Activated naive CD8-positive, alpha-beta T cell treated with anti-CD3 and anti-CD28 coated beads, Interleukin-2, amount 50 U/mL, for 16 hours (primary cell): Measurements from ENCODE around the gene EEF1AKMT3.

Source experiments
- DNase-seq: peaks from one replicate; pipeline ENCODE4 v3.0.0-alpha.2; 2020; ENCODE audit warnings: low read depth, low spot score

Gene EEF1AKMT3

DNA sequence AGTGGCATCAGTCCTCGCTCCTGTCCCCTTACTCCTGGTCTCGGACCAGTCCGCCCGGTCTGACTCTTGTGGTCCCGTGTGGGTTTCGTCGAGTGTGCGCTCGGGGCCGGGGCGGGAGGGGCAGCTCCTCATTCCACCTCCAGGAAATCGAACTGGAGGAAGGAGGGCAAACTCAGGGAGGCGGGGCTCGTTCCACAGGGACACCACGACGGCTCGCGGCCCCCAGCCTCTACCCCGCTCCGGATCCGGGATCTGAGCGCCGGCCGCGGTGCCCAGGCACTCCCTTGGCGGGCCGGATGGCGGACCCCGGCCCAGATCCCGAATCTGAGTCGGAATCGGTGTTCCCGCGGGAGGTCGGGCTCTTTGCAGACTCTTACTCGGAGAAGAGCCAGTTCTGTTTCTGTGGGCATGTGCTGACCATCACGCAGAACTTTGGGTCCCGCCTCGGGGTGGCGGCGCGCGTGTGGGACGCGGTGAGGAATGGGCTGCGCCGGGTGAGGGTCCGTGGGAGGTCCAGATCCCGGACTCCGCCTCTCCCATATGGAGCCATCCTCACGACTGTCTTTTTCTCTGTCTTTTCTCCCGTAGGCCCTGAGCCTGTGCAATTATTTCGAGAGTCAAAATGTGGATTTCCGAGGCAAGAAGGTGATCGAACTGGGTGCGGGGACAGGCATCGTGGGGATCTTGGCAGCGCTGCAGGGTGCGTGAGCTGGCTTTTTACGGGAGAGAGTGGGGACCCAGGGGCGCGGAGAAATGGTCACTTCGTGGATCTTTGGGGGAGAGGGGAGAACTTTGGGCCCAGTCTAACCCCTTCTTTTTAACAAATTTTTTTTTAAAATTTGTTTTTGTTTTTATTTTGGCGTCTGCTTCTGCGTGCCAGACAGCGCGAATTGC, at the start of gene EEF1AKMT3:
Gene EEF1AKMT3, plus strand, starts transcription at position 186 of the 894 bp plus-strand sequence. Its CDS starts 111 bp downstream, at position 297.
- DNase-seq, result no peak

DNA sequence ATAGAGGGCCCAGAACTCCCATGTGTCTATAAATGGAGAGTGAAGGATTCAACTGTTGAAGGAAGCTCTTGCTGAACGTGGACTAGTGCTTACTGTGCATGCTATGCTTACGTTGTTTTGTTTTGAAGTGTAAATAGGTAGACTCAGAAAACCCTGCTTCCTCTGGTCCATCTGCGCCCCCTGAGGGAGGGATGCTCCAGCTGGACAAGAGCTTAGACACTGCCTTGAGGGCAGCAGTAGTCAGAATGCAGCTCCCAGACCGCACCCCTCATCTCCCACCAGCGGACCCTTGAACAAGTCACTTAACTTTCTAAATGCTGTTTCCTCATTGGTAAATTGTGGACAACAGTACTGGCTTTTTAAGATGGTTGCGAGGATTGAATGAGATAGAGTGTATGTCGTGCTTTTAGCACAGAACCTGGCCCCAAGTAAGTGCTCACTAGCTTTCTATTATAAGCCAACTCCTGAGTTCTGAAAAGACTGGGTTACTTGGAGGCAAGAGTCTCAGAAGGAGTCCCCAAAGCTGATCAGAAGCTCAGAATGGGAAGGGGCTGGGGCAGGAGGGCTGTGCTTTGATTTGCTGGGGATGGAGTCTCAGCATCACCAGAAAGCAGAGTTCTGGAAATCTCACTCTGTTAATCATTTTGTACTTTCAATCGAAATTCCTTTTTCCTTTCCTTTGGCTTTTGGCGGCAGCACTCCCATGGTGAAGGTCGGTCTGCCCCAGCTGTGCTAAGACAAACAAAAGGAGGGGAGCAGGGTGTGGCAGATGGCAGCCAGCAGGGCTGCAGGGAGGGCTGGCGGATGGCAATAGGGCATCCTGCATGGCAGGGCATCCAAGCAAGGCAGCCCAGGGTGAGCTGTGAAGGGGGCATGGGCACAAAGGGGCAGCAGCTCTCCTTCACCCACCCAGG, 49.4 kb upstream of the EEF1AKMT3 start:
- no peak for DNase-seq

DNA sequence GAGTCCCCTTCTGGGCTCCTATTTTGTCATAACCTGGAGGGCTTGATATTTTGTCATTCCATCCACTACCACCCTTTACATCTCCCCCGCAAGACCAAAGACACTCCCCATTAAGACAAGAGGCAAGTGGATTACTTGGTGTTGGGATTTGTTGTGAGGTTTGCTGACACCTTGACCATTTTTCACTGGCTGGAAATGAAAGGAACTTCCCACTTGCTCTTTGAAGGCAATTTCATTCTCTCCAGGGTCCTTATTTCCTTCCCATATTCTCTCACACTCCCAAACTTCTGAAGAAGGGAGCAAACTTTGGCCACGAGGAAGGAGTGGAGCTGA, 48.8 kb upstream of the EEF1AKMT3 start:
- DNase-seq, result no peak

DNA sequence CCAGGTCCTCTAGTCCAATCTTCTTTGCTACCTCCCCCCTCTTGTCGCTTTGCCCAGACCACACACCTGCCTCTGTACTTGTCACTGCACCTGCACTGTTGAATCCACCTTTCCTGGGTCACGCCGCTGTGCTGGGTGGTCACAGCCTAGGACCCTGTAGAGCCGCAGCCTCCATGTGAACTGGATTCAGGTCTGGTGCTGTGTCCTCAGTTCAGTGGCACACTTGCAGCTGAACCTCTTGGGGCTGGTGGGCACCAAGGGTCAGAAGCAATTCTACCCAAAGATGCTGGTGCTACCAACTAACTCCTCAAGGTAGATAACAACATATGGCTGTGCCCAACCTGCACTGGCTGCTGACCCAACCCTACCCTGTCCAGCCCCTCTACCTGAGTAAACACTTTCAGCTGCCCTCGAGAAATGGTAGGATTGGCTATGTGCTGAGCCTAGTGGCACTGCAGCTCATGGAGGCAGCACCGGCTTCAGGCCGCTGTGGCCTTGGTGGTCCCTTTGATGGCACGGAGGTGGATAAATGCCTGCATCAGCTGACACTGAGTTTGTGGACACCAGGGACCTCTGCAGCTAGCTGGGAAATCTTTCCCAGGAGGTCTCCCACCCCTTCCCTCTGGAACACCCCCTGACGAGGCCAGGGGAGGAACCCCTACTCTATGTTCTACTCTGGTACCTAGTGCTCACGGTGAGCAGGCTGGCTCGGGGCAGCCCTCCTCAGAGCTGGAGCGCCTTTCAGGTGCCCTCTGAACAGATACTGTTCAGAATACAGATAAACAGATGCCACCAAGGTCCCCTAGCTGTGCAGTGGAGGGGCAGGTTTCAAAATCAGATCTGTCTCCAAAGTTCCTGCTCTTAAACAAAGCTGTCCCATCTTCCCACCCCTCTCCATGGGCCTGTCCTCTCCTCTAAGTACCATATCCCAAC, 48.1 kb upstream of the EEF1AKMT3 start:
- DNase-seq, result no peak

DNA sequence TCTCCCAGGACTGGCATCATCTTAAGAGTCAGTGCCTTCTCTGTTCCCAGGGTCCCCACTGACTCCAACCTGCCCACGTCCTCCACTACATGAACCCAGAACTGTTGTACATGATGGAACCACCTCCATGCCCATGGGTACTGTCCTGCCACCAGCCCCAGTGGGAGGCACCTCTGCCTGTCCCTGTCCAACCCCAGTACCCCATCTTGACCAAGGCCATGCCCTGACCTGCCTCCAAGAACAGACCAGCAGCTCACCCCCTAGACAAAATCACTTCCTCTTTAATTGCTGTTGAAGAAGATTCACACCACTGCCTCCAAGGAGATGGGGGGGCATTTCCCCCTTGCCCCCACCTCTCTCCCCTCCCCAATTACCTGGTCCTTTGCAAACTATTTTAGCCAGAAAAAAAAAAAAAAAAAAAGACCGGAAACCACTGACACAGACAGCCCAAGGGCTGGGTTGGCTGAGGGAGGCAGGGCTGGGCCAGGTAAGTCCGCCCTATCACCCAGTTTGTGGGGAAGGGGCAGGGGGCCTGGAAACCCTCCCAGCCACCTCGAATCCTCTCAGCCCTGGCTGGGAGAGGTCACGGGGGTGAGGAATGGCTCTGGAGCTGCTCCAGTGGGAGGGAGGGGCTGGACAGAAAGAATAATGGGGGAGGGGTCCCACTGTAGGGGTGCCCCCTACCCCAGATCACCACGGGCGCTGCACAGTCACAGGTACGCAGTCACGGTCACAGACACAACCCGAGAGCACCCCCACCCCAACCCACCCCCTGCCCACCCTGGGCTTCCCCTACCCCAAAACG, 47.3 kb upstream of the EEF1AKMT3 start:
- DNase-seq, result no peak

DNA sequence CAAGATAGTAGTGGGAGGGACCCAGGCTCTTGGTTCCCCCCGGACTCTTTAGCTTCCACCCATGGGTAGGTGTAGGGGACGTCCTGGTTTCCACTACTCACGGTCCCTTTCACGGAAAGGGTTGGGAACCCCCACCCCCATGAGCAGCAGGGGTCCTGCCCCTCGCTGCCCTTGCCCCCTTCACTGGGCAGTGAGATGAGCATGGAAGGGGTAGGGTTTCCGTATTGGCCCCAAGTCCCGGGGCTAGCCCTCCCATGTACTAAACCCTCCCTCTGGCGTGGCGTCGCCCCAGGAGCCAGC, 46.6 kb upstream of the EEF1AKMT3 start:
- no peak for DNase-seq

DNA sequence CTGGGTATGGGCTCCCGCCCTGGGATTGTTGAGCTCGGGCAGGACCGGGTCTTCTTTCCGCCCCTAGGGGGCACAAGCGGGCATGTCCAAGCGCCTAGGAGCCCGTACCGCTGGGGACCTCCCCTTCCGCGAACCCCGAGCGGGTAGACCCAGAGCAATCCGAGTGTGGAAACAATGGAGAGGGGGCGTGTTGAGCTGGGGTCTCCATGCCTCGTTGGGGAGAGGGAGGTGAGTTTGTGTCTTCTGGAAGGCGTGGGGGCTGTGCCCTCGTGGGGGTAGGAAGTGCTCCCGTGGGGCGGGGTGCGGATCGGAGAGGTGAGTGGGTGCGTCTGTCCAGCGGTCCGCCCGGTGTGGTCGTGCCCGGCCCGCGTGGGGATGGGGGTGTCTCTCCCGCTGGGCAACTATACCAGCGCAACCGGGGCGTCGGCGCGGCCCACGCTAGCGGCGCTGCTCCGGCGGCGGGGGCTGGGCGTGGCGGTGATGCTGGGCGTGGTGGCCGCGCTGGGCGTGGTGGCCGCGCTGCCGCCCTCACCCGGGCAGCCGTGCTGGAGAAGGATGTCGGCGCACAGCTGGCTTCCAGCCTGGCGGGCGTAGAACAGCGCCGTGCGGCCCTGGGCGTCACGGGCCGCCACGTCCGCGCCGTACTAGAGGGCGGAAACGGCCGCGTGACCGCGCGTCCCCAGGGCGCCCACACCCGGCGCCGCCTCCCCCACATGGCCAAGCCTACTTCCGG, 46.1 kb upstream of the EEF1AKMT3 start:
- DNase-seq, result no peak

DNA sequence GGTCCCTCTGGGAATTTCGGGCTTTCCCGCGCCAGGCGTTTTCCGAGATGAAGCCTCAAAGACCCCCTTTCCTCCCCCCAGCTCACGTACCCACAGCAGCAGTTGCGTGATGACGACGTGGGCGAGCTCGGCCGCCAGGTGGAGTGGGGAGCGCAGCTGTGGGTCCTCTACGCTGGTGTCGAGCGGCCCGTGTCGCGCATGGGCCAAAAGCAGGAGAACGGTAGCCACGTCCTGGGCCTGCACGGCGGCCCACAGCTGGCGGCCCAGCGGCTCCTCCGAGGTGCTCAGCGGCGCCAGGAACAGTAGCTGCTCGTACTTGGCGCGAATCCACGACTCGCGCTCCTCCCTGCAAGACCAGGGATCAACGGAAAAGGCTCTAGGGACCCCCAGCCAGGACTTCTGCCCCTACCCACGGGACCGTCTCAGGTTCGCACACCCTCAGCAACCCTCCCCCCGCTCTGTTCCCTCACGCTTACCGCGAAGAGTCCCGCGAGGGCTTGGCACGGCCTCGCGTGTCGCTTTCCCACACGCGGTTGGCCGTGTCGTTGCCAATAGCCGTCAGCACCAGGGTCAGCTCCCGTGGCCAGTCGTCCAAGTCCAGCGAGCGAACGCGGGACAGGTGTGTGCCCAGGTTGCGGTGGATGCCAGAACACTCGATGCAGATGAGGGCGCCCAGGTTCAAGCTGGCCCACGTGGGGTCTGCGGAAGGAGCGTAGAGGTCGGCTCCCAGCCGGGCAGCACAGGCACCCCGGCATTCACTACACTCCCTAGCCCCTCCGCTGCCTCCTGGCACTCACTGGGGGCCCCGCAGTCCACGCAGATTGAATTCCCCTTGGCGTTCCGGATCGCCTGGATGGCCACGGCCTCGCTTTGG, 45.3 kb upstream of the EEF1AKMT3 start:
- DNase-seq, result no peak

DNA sequence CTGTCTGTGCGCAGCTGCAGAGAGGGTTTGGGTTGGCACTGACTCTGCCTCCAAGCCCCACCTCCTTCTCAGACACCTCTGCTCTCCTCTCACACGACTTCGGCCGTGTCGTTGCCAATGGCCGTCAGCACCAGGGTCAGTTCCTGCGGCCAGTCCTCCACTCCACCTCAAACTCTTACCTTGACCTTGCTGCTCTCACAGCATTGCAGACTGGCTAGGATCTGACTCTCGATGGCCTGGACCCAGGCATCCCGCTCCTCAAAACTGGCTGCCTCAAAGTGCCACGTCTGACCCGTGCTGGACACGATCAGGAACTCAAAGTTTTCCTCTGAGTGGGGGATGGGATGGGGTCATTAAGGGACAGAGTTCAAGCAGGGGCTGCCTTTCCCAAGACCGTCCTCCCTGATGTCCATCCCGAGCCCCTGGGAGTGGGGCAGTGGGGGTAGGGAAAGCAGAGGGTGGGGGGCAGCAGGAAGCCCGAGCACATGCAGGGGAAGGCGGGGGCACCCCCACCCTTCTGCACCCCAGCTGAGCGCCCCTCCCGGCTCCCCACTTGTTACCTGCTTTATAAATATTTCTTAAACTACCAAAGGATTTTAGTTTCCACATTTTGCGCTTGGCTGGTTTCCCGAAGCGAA, 44.5 kb upstream of the EEF1AKMT3 start:
- no peak for DNase-seq

DNA sequence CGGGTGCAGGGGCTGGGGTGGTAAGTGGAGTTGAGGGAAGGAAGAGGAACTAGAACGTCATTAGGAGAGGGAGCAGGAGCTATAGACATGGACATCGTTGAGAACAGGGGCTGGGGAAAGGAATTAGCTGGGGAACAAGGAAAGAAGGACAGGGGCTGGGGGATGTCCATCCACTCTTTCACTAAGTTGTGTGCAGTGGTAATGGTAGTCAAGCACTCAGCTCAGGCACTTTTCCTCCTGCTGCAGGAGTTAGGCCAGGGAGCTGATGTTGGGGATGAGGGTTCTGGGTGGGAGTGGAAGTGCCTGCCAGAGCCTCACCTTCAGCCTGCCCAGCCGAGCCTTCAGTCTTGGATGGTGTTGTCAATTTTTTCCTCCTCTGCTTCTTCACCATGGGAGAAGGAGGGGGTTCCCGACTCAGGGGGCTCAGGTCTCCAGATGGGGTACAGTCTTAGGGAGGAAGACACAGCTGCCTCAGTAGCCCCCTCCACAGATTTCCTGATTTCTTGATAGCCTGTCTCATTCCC, 43.0 kb upstream of the EEF1AKMT3 start:
- no peak for DNase-seq

DNA sequence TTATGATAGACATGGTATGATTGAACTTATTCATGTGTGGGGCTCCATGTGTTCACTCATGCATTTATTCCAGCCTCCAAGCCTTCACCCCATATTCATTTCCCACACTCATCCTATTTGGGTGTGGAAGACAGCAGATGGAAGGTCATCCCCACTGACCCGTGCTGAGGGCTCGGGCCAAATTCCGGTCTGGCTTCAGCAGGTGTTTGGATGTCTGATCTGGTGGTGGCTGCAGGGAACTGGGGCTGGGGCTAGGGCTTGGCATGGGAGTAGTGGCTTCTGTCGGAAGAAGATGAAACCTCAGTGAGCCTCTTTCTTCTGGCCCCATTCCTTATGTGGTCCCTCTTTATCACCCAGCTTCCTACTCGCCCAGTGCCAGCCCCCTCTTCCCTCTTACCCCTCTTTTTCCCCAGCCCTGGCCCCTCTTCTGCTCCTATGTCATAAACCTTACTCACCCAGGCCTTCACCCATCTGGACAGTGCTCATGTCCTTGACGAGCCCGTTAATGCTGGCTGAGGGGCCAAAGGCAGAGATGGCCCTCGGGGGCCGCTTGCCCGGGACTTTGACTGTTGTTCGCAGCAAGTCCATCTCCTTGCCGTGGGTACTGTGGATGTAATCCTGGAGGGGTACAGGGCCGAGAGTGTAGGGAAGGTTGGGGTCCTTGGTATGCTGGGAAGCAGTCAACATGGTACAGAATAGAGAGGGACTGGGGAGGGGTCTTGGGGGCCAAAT, 41.9 kb upstream of the EEF1AKMT3 start:
- no peak for DNase-seq

DNA sequence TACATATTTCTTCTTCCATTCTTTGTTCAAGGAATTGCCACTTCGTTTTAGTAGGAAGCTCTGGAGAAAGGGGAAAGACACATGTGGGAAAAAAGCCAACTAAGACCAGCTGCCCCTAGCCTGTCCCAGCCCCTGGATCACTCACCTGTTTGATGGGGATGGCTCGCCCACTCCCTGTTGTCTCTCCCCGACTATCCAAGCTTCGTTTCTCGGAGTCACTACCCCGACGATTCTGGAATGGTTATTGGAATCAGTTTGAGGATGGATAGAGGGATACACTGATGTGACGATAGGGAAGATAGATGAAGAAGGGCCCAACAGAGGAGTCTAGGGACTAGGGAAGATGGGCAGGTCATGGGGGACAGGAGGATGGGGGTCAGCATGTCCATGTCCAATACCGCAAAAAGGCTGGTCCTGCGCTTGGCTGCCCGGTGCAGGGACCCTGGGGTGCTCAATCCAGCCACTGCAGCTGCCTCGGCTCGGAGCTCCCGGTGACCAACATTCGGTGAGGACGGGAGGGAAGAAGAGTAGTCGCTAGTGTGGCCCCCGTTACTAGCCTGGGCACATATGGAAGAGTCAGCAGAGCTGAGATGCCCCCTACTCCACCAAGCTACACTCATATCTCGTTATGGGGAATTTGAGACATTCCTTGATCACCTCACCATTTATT, 40.9 kb upstream of the EEF1AKMT3 start:
- no peak for DNase-seq

DNA sequence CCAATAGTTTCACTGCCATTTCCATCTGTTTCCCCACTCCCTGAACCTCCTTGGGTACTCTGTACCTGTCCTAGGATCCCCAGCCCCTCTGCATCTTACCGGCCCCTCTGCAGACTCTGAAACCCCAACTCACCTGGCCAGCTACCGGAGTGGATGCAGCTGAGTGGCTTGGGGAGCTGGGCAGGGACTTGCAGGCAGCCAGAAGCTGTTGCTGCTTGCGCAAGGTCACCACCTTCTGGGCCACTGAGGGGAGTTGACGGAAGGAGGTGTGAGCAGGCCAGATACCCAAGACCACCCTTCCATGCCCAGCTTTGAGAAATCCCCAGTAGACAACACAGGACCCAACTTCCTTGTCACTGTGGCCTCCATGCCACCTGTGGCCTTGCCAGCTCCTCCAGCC, 40.1 kb upstream of the EEF1AKMT3 start:
- no peak for DNase-seq

DNA sequence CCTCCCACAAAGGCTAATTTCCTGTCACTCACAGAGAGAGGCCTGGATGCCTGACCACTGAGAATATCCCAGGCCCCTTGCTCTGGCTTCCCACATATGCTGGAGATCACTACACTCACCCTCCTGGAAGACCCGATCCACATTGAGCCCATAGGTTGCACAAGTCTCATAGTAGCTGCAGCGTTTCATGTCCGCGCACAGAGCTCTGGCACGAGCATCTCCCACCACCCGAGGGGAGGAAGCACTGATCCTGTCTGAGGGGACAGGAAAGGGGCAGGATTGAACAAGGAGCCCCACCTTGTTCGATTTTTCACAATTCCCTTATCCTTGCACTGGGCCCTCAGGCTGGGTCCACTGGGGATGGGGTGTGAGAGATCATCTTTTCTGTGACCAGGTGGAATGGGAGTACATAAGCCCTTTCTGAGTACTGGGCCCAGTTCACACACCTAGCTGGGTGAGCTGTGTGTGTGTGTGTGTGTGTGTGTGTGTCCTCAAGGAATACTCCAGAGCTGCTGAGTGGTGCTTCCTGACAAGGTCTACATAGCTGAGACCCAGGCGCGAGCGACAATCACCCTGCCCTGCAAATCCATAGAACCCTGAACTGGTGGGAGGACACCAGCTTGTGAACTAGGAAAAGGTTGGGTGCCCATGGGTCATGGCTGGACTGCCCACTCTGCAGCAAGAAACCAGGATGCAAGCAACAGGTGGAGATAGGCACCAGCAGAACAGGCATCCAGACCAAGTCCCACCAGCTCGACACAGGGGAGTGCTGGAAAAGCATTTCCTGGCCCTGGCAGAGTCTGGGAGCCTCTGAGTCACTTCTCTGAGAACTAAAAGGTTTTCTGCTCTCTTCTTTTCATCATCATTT, 39.5 kb upstream of the EEF1AKMT3 start:
- DNase-seq, result no peak

DNA sequence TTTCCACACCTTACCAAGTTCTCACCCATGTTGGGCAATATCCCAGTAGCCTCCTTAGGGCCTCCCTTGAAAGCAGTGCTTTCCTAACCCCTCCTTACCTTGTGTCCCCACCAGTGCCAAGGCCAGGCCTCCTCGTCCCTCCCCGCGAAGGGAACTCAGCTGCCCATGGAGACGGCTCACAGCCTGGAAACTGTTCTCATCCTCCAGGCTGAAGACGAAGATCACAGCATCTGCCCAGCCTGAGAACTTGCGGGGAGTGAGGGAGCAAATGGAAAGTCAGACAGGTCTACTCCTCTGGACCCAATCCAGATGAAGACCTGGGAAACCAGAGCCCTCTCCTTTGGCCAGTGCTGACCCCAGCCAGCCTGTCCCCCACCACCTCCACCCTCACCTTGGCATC, 38.5 kb upstream of the EEF1AKMT3 start:
- no peak for DNase-seq

DNA sequence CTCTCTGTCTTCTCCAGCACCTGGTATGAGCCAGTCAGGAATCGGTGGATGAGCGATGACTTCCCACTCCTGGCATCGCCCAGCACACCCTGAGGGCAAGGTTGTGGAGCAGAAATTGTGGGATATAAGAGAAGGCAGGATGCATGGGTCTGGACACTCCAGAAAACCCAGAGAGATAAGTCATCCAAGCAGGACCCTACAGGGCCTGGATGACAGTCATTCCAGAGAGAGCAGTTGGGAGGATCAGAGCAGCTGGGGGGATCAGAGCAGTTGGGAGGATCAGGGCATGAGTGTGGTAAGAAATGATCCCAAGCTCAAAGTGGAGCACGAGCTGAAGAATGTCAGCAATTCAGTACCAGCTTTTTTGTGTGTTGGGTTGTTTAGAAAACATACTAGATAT, 37.8 kb upstream of the EEF1AKMT3 start:
- DNase-seq, result no peak
